Measurements from ENCODE around the gene PUS3.

Gene PUS3

GRCh38 chr11:125942771-125943428 is 39.9 kb upstream of the PUS3 start:
- Histone ChIP-seq H3K27me3 (ENCODE audit: insufficient read depth, low read depth) (no peaks in the 10 kb centered on the region), H3K4me3 (IDR thresholded peaks at IDR 0.05; ENCODE audit: insufficient read depth, low read depth, low read length) (no peak overlapping the region), H3K36me3 (ENCODE audit: insufficient read depth) (no peaks in the 10 kb centered on the region), H3K4me1 (ENCODE audit: low read depth, poor library complexity, severe bottlenecking) (peaks cover 5% of the 10 kb centered on the region), H4K20me1 (ENCODE audit: insufficient read depth) (no peaks in the 10 kb centered on the region), H3K9ac (no peak overlapping the region), H3K27ac (no peak overlapping the region), H2AFZ (ENCODE audit: low read depth) (no peak overlapping the region; the same call in 1 of the 2 replicates), H3K79me2 (ENCODE audit: insufficient read depth, low read depth) (no peaks in the 10 kb centered on the region), H3K4me2 (no peak overlapping the region)
- no peak for TF ChIP-seq CTCF (conservative IDR thresholded peaks at IDR 0.05; ENCODE audit: low read depth, low read length)

- Histone ChIP-seq H3K4me1 (ENCODE audit: low read depth, poor library complexity, severe bottlenecking) (peaks cover 5% of the 10 kb centered on the region), H3K4me2 (no peak overlapping the region), H3K79me2 (ENCODE audit: insufficient read depth, low read depth) (no peaks in the 10 kb centered on the region), H2AFZ (ENCODE audit: low read depth) (peak overlapping the region; percentile 48), H4K20me1 (ENCODE audit: insufficient read depth) (no peaks in the 10 kb centered on the region), H3K4me3 (IDR thresholded peaks at IDR 0.05; ENCODE audit: insufficient read depth, low read depth, low read length) (no peak overlapping the region), H3K27me3 (ENCODE audit: insufficient read depth, low read depth) (no peaks in the 10 kb centered on the region), H3K27ac (no peak overlapping the region), H3K9ac (no peak overlapping the region), H3K36me3 (ENCODE audit: insufficient read depth) (no peaks in the 10 kb centered on the region)
- peak; percentile 66 for TF ChIP-seq CTCF (conservative IDR thresholded peaks at IDR 0.05; ENCODE audit: low read depth, low read length)
Observed at GRCh38 chr11:125941619-125942611, 38.9 kb upstream of the PUS3 start.

- Histone ChIP-seq H3K27me3 (ENCODE audit: insufficient read depth, low read depth) (no peaks in the 10 kb centered on the region), H3K4me1 (ENCODE audit: low read depth, poor library complexity, severe bottlenecking) (peaks cover 5% of the 10 kb centered on the region), H3K4me3 (IDR thresholded peaks at IDR 0.05; ENCODE audit: insufficient read depth, low read depth, low read length) (no peak overlapping the region), H3K9ac (no peak overlapping the region), H3K36me3 (ENCODE audit: insufficient read depth) (no peaks in the 10 kb centered on the region), H3K79me2 (ENCODE audit: insufficient read depth, low read depth) (no peaks in the 10 kb centered on the region), H3K27ac (no peak overlapping the region), H4K20me1 (ENCODE audit: insufficient read depth) (no peaks in the 10 kb centered on the region), H2AFZ (ENCODE audit: low read depth) (peak overlapping the region; percentile 48; the same call in 1 of the 2 replicates), H3K4me2 (no peak overlapping the region)
- no peak for TF ChIP-seq CTCF (conservative IDR thresholded peaks at IDR 0.05; ENCODE audit: low read depth, low read length)
Observed at GRCh38 chr11:125941267-125941618, 38.2 kb upstream of the PUS3 start.

- no peaks in the 10 kb centered on the region for H3K36me3 ChIP-seq (ENCODE audit: insufficient read depth)
- no peak for TF ChIP-seq CTCF (conservative IDR thresholded peaks at IDR 0.05; ENCODE audit: low read depth, low read length)
- peaks cover 5% of the 10 kb centered on the region for H3K4me1 ChIP-seq (ENCODE audit: low read depth, poor library complexity, severe bottlenecking)
- no peaks in the 10 kb centered on the region for H3K27me3 ChIP-seq (ENCODE audit: insufficient read depth, low read depth)
- no peak overlapping the region for H2AFZ ChIP-seq (ENCODE audit: low read depth)
- H3K79me2 ChIP-seq (ENCODE audit: insufficient read depth, low read depth): no peaks in the 10 kb centered on the region
- H4K20me1 ChIP-seq (ENCODE audit: insufficient read depth): no peaks in the 10 kb centered on the region
- no peak overlapping the region for H3K4me3 ChIP-seq (IDR thresholded peaks at IDR 0.05; ENCODE audit: insufficient read depth, low read depth, low read length)
- no peak overlapping the region for H3K4me2 ChIP-seq
- no peak overlapping the region for H3K27ac ChIP-seq
- H3K9ac ChIP-seq: no peak overlapping the region
Observed at GRCh38 chr11:125940145-125940544, 37.1 kb upstream of the PUS3 start.
